HG03521 (cell line): ENCODE measurements around the gene LRRC8E.

Source experiments
- ATAC-seq: cut with Tn5 transposase; IDR thresholded peaks from one replicate; pipeline ENCODE4 v1.9.1; 2021; ENCODE audit warnings: mild to moderate bottlenecking, moderate library complexity; ENCODE audit not compliant: unreplicated experiment

Gene LRRC8E

DNA sequence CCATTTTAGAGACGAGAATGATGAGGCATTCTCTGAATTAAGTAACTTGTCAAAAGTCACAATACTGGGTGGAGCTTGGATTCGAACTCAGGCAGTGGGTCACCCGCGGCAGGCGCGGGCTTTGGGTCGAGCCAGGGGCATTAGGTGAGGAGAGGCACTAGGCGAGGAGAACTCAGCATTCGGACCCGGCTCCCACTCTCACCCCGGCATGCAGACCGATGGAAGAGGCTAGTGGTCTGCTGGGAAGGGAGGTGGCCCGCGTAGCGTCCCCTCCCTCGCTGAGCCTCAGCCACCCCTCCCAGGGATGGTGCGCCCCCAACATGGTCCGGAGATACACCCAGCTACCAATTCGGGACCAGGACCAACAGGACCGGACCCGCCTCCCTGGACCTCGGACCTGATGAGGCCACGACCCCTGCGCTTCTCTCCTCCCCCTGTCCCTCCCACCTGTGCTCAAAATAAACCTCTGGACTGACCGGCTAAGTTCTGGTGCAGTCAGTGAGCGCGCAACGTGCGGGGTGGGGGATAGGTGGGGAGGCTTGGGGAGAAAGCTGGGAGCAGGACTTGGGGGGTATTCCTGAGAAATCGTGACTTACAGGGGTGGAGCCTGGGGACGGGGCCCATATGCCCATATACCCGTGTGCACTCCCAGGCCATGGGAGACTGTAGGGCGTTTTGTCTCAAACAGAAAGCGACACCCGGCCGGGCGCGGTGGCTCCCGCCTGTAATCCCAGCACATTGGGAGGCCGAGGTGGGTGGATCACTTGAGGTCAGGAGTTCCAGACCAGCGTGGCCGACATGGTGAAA is 30.5 kb downstream of the LRRC8E start:
- ATAC-seq = no peak

DNA sequence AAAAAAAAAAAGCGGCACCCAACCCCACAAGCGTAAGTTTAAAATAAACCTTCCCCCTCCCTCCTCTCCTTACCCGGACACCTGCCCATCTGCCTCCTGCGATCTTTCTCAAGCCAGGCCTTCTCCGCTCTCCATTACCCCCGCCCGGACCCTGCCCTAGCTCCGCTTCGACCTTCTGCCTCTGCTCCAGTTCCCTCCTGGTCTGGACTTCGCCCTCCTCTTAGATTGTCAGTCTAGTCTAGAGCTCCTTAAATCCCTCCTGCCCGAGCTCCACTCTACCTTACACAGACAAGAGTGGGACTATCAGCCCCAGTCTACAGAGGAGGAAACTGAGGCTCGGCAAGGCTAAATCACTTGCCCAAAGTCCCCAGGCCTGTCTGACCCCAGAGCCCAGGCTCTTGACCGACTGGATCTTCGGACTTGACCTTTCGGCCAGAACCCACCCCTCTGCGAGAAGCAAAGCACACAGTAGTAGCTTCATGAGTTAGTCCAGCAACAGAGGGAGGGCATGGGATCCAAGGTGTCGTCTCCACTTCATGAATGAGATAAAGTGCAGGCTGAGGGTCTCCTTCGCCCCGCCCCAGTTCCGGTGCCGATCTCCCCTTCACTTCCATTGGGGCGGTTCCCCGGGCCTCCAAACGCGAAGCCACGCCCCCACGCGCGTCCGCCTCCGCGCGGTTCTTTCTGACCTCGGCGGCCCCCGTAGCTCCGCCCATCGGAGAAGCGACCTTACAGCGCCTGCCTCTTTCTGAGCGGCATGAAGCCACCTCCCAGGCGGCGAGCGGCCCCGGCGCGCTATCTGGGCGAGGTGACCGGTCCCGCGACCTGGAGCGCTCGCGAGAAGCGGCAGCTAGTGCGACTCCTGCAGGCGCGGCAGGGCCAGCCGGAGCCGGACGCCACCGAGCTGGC is 31.6 kb downstream of the LRRC8E start, which contains the start of gene SNAPC2:
TSS of gene SNAPC2 (plus strand) at position 729 of the 909 bp plus-strand sequence. CDS start at position 758, 29 bp downstream.
- ATAC-seq = peak; percentile 57

DNA sequence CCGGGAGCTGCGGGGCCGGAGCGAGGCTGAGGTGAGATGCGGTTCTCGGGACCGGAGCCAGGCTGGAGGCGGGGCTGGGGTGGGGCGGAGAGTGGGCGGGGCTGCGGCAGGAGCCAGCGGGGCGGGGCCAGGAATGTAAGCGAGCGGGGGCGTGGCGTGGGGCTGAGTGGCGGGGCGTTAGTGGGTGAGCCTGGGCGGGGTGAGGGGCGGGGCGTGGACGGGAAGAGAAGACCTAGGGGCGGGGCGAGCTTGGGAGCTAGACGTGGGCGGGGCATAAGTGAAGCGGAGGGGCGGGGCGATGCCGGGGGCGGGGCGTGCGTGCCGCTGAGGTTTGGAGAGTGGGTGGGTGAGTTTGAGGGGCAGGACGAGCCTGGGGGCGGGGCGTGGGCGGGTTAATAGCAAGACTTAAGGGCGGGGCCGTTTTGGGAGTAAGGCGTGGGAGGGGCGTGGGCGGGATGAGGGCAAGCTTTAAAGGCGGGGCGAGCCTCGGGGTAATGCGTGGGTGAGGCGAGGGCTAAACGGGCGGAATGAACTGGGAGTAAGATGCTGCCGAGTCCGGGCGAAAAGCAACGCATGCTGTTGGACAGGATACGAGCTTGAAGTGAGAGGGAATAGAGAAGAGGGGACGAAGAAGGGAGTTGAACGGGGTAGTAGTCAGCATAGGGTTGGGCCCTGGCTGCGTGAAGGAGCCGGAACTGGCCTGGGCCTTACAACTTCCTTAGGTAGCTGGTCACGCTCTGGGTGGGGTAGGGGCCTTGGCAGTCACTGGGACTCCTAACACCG is 32.4 kb downstream of the LRRC8E start:
- peak; percentile 48 for ATAC-seq

DNA sequence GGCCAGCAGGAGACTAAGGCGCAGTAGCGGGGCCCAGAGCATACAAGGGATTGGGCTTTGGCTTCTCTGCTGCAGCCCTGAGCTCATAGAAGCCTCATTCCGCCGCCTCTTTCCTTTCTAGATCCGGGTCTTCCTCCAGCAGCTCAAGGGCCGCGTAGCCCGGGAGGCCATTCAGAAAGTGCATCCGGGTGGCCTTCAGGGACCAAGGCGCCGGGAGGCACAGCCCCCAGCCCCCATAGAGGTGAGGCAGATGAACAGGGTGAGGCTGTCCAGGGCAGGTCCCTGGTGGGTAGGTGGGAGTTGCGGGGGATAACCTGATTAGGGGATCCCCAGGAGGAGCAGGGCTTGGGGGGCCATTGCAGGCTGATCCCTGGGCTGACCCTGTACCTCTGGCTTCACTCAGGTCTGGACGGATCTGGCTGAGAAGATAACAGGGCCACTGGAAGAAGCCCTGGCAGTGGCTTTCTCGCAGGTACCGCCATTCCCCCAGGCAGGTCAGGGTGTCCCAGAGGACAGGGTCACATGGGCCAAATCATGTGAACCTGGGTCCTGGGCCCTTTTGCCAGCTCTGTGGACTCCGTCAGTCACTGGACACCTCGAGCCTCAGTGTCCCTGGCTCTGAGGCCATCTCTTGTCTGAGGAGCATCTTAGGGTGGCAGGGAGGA is 33.1 kb downstream of the LRRC8E start:
- no peak for ATAC-seq

DNA sequence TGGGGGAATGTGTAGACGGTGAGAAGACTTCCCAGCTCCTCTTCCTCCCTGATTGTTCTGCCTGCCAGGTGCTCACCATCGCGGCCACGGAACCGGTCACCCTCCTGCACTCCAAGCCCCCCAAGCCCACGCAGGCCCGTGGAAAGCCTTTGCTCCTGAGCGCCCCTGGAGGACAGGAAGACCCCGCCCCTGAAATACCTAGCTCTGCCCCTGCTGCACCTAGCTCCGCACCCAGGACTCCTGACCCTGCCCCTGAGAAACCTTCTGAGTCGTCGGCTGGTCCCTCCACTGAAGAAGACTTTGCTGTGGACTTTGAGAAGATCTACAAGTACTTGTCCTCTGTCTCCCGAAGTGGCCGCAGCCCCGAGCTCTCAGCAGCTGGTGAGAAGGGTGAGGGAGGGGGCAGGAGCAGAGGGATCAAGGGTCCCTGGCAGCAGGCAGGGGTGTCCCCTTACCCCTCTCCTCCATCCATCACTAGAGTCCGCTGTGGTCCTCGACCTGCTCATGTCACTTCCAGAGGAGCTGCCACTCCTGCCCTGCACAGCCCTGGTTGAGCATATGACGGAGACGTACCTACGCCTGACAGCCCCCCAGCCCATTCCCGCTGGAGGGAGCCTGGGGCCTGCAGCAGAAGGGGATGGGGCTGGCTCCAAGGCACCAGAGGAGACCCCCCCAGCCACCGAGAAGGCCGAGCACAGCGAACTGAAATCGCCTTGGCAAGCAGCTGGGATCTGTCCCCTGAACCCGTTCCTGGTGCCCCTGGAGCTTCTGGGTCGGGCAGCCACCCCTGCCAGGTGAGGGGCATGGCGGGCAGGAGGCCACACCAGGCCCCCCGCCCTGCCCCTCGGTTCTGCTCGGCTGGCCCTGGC is 33.9 kb downstream of the LRRC8E start:
- ATAC-seq = no peak

DNA sequence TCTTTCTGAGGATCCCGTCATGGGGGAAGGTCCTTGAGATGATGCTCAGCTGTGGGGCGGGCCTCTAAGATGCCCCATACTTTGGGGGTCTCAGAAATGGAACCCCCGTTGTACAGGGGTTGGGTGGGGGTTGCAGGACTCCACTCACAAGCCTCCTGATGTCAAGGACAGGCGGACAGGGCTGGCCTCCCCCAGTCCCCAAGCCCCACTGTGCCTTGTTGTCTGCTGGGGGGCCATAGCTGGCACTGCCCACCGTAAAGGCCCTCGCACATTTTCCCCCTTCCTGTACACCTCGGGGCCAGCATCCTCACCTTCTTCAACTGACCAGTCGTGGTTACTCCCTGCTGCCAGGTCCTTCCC is 34.5 kb downstream of the LRRC8E start:
- no peak for ATAC-seq

DNA sequence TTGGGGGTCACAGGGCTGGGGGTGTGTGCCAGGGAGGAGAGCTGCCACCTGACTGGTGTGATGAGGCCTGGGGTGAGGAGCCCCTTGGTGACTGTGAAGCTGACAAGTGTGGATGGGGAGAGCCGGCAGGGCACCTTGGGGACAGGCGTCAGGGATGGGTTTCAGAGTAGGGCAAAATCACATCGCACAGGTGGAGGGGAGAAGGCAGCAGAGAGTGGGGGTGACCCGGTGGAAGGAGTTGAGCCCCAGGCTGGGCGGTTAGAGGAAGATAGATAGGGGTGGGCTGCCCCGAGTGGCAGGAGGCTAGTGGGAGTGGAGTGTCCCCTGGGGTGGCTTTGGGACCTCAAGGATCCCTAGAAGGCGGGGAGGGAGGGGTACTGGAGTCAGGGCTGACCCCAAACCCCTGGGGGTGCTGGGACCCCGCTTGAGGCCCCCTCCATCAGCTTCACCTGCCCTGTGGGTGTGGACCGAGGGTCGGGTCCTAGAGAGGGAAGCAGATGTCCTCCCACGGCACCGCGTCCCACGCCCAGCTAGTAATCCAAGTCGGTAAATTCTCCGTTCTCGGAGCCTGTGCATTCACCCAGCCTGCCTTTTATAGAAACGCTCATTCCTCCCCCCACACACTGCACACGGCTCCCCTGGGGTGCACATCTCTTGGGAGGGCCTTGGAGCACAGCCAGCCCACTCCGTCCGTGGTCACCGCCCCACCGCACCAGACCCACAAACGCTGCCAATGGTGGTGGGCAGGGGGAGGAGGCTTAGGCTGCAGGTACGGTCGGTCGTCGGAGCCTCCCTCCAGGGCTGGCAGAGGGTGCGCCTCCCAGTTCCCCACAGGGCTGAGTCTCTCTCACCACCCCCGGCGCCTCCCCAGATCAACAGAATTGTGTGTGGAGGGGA is 35.2 kb downstream of the LRRC8E start:
- no peak for ATAC-seq

DNA sequence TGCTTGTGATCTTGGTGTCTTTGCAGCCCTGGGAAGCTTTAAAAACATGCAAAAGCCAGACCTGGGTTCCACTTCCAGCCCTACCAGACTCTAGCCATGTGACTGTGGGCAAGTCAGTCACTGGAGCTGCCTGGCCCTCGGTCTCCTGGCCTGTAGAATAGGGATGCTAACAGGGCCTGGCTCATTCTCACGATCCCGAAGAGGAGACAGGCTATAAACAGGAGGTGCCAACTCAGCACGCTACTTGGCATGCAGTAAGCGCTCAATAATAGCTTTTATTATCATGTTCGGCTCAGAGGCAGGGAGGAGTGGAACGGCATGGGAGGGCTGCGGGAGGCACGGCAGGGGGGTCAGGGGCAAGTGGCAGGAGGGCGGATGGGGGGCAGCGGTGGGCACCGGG is 35.9 kb downstream of the LRRC8E start:
- no peak for ATAC-seq

DNA sequence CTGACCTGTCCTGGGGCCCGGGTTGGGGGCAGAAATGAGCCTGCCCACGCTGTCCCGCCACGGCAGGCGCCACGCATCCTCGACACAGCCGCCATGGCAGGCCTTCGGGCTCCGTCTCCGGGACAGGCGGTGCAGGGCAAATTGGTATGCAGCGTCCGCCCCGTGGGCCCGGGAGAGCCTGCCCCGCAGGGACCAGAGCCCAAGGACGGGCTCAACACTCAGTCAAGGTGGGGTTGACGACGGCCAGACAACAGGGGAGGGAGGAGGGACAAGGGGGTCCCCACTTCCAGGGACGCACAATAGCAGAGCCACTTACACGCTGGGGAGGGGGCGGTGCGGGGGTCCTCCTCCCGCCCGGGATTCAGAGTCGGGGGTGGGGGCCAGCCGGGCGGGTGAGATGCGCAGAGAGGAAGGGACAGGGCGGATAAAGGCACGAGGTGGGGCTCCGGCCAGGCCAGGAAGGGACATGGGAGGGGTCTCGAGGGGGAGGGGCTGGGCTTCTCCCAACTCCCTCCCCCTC is 36.4 kb downstream of the LRRC8E start:
- ATAC-seq = no peak

DNA sequence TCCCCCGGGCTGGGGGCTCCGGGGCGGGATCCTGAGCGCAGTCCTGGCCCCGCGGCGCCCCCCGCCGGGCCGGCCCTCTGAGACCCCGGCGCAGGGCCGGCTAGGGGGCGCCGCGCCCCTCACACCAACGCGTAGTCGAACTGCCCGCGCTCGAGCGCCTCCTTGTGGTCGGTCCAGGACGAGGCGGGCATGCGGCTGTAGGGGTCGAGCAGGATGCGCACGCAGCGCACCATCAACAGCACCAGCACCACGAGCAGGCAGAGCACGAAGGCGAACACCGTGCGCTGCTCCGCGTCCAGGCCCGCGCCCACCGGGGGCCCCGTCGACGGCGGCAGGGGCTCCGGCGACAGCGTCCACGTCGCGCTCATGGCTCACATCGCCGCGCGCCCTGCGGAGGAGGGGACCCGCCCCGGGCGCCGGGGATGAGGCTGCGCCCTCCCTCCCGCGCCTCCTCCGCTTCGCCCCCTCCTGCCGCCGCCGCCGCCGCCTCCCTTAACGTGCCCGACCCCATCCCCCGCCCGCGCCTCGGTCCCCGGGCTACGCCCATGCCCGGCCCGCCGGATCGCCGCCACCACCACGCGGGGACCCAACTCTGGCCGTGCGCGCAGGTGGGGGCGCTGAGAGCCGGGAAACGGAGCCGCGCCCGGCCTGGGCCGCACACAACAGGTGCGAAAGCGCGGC is 37.0 kb downstream of the LRRC8E start:
- no peak for ATAC-seq

DNA sequence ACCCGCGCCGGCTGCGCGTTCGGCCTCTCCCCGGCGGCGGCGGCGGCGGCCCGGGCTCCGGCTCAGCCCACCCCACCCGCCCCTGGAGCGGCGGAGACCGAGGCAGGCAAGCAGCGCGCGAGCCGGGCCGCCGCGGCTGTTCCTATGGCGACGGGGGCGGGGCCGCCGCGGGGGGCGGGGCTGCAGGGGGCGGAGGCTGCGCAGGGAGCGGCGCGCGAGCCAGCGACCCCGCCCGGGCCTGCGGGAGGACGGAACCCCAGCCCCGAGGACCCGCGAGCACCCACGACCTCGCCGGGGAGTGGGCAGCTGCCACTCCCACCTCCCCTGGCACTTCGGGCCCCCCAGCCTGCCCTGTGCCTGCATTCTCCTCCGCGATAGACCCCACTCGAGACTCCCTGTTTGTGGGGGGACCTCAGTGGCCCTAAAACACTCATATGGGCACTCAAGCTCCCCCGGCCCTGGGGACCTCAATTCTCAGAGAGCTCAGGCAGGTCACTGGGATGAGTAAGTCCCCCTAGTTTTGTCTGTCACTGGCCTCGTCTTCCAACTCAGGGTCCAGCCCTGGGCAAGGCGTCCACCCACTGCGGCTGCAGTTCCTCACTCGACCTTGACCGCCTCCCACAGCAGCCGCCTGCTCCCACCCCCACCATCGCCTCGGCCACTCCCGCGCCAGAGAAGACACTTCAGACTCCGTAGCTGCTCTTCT is 37.9 kb downstream of the LRRC8E start, which contains the start of gene CTXN1:
TSS of gene CTXN1 (minus strand) at position 115 of the 706 bp plus-strand sequence. CDS start 597 bp downstream, outside the sequence.
- peak; percentile 37 for ATAC-seq

DNA sequence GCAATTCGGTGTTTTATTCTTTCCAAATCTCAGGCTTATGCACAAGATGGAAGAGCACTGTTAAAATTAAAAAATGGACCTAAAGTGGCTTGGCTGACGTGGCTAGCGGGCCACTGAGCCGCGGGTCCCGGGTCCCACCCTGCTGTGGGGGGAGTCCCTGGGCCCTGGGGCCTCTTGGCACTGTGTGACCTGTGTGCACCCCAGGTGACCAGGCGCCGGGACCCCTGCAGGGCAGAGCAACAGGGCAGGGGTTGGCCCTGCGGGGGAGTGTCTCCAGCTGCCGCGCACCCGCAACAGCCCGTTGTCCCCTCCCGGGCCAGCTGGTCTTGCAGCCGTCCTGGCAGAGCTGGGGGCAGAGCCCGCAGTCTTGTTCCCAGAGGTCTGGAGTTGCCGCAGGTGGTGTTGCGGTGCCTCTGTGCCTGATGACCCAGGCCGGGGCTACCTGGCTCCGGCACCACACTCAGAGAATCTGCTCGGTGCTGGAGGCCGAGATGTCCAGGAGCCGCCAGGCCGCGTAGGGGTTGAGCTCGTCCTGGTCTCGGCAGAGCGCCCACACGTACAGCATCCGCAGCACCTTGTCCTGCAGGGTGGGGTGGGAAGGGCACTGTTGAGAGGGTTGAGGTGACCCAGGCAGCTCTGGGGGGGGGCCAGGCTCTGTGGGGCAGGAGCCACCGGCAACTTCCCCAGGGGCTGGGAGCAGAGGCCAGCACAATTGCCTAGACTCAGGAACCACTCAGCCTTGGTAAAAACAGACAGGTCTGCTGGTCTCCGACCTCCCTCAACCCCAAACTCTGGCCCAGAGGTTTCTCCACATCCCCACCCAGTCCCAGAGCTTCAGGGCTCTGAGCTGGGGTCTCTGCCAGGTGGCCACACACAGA is 38.7 kb downstream of the LRRC8E start:
- no peak for ATAC-seq

DNA sequence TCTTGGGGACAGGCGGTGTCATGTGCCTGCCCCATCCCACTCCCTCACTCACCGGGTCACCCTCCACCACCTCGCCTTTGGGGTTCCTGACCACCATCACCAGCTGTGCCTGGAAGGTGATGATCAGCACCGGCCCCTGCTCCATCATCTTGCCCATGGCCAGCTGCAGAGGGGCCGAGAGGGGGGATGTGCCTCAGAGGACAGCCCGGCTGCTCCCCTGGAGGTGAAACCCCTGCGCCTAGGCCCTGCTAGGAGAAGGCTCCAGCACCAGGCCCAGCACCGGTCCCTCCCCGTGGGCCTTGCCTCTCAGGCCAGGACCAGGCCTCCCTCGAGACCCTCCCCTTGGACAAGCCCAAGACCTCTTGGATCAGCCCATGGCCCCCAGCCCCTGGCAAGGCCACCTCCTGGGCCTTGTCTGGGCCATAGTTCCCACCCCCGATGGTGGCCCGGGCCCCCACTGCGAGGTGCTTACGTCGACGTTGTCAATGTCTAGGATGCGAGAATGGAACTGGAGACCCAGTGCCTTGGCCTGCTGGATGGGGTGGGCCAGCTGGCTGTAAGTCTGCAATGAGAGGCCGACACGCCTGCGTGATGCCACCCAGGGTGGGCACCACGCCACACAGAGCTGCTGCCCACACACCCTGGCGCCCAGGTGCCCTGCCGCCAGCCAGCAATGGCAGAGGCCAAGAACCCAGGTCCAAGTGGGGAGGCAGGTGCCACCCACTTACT is 39.5 kb downstream of the LRRC8E start:
- ATAC-seq = no peak

DNA sequence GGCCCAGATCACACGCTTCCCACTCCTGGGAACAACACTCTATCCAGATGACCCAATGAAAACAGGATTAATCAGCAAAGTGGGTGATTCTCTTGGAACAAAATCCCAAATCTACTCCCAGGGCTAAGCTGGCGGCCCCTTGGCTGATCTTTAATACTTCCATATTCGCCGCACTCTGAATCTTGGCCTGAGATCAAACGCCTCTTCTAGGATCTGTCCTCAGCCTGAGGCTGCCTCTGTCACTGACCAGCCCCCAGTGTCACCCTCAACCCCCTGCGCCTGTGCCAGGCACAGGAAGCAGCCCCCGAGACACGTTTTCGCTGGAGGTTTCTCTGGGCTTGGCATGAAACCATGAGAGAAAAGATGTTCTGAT is 40.0 kb downstream of the LRRC8E start:
- ATAC-seq = no peak
